GM12875 (cell line): ENCODE results near the gene MYO7B.
"Not testable (repeated sequence)": the region's sequence is repeated elsewhere in the genome, so short reads cannot be mapped to it uniquely, and the experiment has no call there.

ENCODE experiments used
- H3K4me3 ChIP-seq: one replicate; pipeline ENCODE4 v1.5.1; 2011; ENCODE audit warnings: low read depth, low read length, control low read depth
- TF ChIP-seq, protein P1 (sequence below): IDR thresholded peaks from 2 replicates; pipeline ENCODE4 v1.5.1; 2011; ENCODE audit warnings: low read depth, mild to moderate bottlenecking, control low read depth, inconsistent platforms, low read length, moderate library complexity, borderline replicate concordance; ENCODE audit not compliant: insufficient read depth

MYO7B gene

DNA sequence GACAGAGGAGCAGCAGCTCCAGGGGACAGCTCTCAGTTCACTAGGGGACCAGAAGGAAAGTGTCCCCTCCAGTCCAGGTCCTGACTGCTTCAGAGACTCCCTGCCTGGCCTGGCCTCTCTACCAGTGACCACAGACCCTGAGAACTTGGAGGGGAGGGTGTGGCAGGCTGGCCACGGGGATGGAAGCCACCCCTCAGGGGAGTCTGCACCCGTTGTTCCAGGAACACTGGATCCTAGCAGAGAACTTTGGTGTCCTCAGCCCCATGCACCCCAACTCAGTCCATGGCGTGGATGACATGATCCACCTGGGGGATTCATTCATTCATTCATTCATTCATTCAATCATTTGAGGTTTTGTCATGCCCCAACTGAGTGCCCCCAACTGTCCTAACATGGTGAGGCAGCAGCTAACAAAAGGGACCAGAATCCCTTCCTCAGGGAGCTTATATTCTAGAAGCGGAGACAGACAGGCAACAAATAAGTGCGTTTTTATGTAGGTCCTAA, 31.9 kb downstream of the MYO7B start:
- TF ChIP-seq, protein P1, sequence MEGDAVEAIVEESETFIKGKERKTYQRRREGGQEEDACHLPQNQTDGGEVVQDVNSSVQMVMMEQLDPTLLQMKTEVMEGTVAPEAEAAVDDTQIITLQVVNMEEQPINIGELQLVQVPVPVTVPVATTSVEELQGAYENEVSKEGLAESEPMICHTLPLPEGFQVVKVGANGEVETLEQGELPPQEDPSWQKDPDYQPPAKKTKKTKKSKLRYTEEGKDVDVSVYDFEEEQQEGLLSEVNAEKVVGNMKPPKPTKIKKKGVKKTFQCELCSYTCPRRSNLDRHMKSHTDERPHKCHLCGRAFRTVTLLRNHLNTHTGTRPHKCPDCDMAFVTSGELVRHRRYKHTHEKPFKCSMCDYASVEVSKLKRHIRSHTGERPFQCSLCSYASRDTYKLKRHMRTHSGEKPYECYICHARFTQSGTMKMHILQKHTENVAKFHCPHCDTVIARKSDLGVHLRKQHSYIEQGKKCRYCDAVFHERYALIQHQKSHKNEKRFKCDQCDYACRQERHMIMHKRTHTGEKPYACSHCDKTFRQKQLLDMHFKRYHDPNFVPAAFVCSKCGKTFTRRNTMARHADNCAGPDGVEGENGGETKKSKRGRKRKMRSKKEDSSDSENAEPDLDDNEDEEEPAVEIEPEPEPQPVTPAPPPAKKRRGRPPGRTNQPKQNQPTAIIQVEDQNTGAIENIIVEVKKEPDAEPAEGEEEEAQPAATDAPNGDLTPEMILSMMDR: no peak
- no peak overlapping the region for H3K4me3 ChIP-seq

DNA sequence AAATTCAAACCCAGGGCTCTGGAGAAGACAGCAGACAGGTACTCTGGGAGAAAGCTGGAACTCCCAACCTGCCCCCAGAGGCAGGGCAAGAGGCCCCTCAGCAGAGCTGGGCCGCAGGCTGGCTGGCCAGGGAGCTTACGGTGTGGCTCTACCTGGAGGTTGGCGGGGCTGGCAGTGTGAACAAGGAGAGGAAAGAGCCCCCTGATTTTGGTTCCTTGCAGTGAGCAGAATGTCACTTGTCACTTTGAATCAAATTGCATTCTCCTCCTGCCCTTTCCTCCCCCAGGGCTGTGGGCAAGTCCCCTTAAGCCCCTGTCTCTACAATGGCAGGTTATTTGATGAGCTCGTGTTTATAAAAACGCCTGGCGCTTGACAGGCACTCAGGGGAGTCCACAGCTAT, 32.6 kb downstream of the MYO7B start:
- TF ChIP-seq, protein P1: no peak
- no peak overlapping the region for H3K4me3 ChIP-seq

DNA sequence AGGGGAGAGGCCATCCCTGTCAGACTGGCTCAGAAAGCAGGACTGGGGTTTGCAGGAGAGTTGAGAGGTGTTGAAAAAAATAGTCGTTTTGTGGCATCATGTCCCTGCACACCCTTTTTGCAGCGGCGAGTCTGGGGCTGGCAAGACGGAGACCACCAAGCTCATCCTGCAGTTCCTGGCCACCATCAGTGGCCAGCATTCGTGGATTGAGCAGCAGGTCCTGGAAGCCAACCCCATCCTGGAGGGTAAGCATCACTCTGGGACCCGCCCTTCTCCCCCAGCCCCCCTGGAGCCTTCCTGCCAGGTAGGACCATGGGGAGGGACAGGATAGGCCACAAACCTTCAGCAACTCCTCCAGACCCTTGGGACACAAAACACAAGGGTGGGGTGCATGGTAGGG, 34.2 kb downstream of the MYO7B start:
- TF ChIP-seq, protein P1: no peak
- no peak overlapping the region for H3K4me3 ChIP-seq

DNA sequence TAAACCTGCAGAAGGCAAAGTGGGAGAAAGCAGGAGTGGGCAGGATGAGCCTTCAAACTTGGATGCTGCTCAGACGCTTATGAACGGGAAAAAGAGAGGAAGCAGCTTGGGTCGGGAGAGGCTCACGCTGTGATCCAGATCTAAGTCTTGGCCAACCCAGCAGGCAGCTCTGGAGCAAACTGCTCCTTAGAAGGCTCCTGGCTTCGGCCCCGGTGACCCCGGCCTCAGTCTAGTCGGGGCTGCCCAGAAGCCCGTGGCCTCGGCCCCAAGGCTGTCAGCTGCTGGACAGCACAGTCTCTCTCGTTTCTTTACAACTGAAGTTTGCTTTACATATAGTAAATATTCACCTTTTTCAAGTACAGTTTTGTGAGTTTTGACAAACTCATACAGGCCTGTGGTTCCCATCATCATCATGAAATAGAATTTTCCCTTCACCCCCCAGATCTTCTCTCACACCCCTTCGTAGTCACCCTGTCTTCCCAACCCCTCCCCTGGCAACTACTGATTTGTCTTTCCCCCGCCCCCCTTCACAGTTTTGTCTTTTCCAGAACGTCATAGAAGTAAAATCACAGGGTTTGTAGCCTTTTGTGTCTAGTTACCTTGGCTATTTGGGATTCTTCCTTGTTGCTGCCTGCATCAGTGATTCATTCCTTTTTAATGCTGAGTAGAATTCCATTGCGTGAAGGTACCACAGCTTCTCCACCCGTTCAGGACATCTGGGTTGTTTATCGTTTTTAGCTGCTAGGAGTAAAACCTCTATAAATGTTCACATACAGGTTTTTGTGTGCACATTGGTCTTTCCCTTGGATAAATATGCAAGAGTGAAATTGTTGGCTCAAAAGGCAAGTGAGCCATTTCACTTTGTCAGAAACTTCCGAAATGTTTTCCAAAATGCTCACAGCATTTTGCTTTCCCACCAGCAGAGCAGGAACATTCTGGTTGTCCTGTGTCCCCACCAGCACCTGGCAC, 35.1 kb downstream of the MYO7B start:
- TF ChIP-seq, protein P1: no peak
- no peak overlapping the region for H3K4me3 ChIP-seq

DNA sequence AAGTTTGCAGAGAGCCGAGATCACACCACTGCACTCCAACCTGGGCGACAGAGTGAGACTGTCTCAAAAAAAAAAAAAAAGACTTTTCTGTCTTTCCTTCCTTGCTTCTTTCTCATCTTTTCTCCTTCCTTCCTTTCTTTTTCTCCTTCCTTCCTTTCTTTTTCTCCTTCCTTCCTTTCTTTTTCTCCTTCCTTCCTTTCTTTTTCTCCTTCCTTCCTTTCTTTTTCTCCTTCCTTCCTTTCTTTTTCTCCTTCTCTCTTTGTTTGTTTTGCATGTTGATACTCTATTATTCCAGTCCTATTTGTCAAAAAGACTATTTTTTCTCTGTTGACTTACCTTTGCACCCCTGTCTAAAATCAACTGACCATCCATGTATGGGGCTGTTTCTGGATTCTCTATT, 36.9 kb downstream of the MYO7B start:
- not testable (repeated sequence) for H3K4me3 ChIP-seq

DNA sequence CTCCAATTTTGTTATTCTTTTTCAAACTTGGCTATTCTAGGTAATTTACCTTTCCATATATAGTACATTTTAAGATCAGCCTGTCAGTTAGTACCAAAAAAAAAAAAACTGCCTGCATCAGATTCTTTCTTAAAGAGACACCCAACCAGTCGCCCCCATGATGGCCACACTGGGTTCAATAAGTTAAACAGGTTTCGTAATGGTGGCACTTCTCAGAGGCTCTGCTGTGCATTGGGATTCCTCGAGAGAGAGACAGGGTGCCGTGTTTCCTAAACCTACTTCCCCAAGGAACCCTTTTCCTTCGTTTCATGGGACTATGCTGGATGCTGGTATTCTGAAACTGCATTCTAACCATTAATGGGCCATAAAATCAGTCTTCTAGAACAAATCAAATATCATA, 37.4 kb downstream of the MYO7B start:
- H3K4me3 ChIP-seq: no peak overlapping the region
- TF ChIP-seq, protein P1: no peak

DNA sequence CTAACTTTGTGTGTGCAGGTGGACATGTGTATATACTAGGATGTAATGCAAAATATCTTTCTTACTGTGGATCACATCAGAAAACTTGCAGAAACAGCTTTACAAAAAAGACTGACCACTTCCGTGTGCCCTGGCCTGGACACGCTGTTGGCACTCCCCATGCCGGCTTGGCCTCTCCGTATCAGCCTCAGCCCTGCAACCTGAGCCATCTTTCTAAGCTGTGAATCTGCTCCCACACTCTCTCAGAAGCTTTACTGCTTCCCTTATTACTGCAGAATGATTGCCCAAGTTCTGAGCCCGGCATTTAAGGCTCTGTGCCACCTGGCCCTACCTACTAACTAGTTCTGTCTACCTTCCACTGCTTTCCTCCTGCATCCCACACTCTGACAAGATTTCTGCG, 37.8 kb downstream of the MYO7B start:
- H3K4me3 ChIP-seq: no peak overlapping the region
- TF ChIP-seq, protein P1: no peak
